ENCODE results near the gene ZNF831. TPM values are rescaled to one million over a fixed set of nuclear protein-coding genes. Genes with fewer than 3 reads are reported as not detected.

ZNF831 gene
- total RNA-seq, 2 experiments from 2014 or later: 6.5 to 6.9 TPM

GRCh38 chr20:59146780-59147565 lies 16.6 kb upstream of the ZNF831 start:
- Mint-ChIP-seq H3K36me3 (peaks cover 26% of the 10 kb centered on the region), H3K9me3 (peaks cover under 1% of the 10 kb centered on the region), H3K27me3 (no peaks in the 10 kb centered on the region), H3K4me1 (peaks cover 74% of the 10 kb centered on the region), H3K4me3 (peak overlapping the region; percentile 91), H3K27ac (peak overlapping the region; percentile 94)
- no peak for DNase-seq

DNA sequence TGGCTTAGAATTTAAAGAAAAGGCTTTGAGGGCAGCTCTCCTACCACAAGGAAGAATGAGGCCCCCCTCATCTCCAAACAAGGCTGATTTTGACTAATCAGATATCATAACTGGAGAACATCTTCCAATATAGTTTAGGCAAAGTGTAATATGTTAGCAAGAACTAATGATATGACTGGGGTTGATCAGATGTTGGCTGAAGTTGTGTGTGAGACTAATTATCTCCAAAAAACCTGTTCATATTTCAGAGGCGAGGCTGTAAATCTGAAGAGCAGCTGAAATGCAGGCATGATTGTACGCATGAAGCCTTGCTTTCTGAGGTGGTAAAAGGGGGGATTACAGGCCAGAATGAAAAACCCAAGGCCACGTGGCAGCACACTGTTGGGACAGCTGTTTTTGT lies 16.0 kb upstream of the ZNF831 start:
- peaks cover 80% of the 10 kb centered on the region for H3K4me1 Mint-ChIP-seq
- peak overlapping the region; percentile 94 for H3K27ac Mint-ChIP-seq
- peaks cover 33% of the 10 kb centered on the region for H3K36me3 Mint-ChIP-seq
- H3K9me3 Mint-ChIP-seq: no peaks in the 10 kb centered on the region
- H3K27me3 Mint-ChIP-seq: no peaks in the 10 kb centered on the region
- no peak for DNase-seq
- peak overlapping the region; percentile 91 for H3K4me3 Mint-ChIP-seq

- Mint-ChIP-seq H3K9me3 (no peaks in the 10 kb centered on the region), H3K36me3 (peaks cover 35% of the 10 kb centered on the region), H3K27me3 (no peaks in the 10 kb centered on the region), H3K4me3 (no peak overlapping the region), H3K4me1 (peaks cover 84% of the 10 kb centered on the region), H3K27ac (peak overlapping the region; percentile 98)
- DNase-seq: peak; percentile 26
These were observed 14.7 kb upstream of the ZNF831 start for GRCh38 chr20:59148701-59149493.

DNA sequence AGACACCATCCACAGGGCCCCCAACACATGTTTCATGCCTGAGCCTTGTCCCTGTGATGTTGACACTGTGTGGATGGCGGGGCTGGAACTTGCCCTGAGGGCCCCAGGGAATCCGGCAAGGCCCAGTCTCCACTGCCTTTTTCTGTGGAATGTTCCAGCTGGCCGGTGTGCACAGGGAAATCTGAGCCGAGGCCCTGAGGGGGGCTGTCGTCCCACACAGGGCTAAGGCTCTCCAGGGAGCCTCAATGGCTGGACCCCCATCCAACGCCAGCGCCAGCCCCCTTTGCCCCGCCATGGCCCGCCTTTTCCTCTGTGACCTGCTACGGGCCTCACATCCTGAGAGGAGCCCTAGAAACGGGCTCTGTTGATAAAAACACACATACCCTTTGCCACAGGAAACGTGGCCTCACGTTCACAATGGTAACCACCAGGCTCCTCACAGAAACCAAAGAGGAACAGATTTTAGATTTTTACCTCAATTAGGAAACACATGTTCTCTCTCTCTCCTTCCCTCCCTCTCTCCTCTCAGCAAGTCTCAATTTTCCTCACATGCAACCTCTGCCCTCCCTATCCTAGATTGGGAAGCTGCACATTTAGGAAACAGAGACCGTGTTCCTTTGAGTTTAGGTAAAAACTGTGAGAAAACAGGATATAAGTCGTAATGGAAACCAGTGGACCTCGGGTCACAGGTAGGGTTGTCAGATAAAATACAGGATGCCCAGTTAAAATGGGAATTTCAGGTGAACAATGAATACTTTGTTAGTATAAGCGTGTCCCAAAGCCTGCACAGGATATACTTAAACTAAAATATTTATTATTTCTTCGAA lies 13.7 kb upstream of the ZNF831 start:
- Mint-ChIP-seq H3K36me3 (peaks cover 39% of the 10 kb centered on the region), H3K4me1 (peaks cover 82% of the 10 kb centered on the region), H3K4me3 (peak overlapping the region; percentile 71), H3K27me3 (no peaks in the 10 kb centered on the region), H3K9me3 (no peaks in the 10 kb centered on the region), H3K27ac (peak overlapping the region; percentile 98)
- DNase-seq: peak; percentile 76

GRCh38 chr20:59150821-59151251 lies 12.8 kb upstream of the ZNF831 start:
- Mint-ChIP-seq H3K4me3 (no peak overlapping the region), H3K36me3 (peaks cover 39% of the 10 kb centered on the region), H3K9me3 (no peaks in the 10 kb centered on the region), H3K27me3 (no peaks in the 10 kb centered on the region), H3K27ac (peak overlapping the region; percentile 71), H3K4me1 (peaks cover 81% of the 10 kb centered on the region)
- DNase-seq: no peak

DNA sequence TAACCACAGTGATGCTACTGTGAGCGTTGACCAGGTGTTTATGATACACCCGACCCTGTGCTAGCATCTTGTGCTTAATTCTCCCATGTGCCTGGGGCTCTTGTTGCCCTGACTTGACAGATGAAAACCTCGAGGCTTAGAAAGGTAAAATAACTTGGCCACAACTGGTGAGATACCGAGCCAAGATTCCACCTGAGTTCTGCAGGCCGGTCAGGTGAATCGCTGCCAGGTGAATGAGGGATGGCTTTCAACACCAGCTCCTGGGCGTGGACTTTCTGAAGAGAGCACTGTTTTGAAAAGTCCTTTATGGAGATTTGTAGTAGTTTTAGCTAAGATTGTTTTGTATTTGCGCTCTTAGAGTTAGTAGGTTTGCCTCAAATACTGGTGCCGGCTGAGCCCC lies 12.2 kb upstream of the ZNF831 start:
- DNase-seq: no peak
- Mint-ChIP-seq H3K4me1 (peaks cover 82% of the 10 kb centered on the region), H3K9me3 (no peaks in the 10 kb centered on the region), H3K4me3 (peak overlapping the region; percentile 14), H3K27ac (peak overlapping the region; percentile 66), H3K36me3 (peaks cover 39% of the 10 kb centered on the region), H3K27me3 (no peaks in the 10 kb centered on the region)

DNA sequence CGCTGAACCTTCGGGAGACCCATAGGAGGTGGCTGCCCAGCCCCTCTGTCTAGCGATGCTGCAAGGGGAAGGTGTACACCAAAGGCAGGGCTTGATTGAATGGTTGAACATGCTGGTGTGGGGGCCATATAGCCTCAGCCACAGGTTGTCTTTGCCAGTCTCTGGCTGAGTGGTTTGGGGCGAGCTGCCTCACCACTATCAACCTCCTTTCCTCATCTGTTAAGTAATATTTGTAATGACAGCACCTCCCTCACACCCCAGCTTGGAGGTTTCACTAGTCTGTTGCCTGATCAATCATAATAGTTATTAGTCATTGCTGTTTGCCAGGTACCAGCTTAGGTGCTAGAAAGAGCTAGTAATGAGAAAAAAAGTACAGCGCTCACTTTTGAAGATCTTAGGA lies 11.8 kb upstream of the ZNF831 start:
- H3K4me3 Mint-ChIP-seq: no peak overlapping the region

GRCh38 chr20:59152559-59153354 lies 10.9 kb upstream of the ZNF831 start:
- Mint-ChIP-seq H3K36me3 (peaks cover 29% of the 10 kb centered on the region), H3K4me3 (no peak overlapping the region), H3K27me3 (no peaks in the 10 kb centered on the region), H3K9me3 (no peaks in the 10 kb centered on the region), H3K4me1 (peaks cover 81% of the 10 kb centered on the region), H3K27ac (peak overlapping the region; percentile 76)
- no peak for DNase-seq

More for the DNA sequence above, 11.8 kb upstream of the ZNF831 start:
- H3K27ac Mint-ChIP-seq: peak overlapping the region; percentile 76
- H3K4me1 Mint-ChIP-seq: peaks cover 83% of the 10 kb centered on the region
- H3K9me3 Mint-ChIP-seq: no peaks in the 10 kb centered on the region
- no peaks in the 10 kb centered on the region for H3K27me3 Mint-ChIP-seq
- DNase-seq: peak; percentile 64
- peaks cover 37% of the 10 kb centered on the region for H3K36me3 Mint-ChIP-seq

DNA sequence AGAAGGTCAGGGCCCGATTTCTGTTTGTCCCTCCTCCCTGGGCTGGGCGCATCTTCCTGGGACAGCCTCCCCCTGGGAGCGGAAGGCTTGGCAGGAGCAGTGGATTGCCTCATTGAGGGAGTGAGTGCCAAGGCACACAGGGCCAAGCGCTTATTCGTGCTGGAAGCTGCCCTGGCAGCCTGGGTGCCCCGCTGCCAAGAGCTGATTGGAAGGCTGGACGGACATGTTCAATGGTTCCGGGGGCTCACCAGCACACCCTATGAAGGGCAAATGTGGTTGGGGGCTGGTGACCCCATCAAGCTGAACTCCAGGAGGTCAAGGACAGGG lies 10.3 kb upstream of the ZNF831 start:
- Mint-ChIP-seq H3K4me1 (peaks cover 81% of the 10 kb centered on the region), H3K36me3 (peaks cover 23% of the 10 kb centered on the region)
- no peak for DNase-seq

DNA sequence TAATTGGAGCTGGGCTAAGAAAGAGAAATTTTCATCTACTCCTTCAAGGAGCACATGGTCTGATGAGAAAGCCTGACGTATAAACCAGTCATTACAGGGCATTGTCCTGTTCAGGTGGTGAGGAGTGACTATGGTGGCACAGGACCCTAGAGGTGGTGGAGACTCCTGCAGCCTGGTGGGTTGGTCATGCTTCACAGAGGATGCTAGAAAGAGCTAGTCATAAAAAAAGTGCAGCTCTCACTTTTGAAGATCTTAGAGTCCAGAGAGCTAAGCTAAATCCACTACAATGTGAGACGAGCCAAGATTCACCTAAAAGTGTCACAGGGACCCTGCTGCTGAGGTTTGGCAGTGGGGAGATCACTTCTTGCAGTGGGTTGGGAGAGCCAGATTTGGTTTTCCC lies 9.8 kb upstream of the ZNF831 start:
- Mint-ChIP-seq H3K9me3 (no peaks in the 10 kb centered on the region), H3K27me3 (no peaks in the 10 kb centered on the region), H3K27ac (no peak overlapping the region), H3K4me1 (peaks cover 81% of the 10 kb centered on the region), H3K4me3 (no peak overlapping the region), H3K36me3 (peaks cover 20% of the 10 kb centered on the region)
- DNase-seq: no peak

More for the DNA sequence above, 10.3 kb upstream of the ZNF831 start:
- no peaks in the 10 kb centered on the region for H3K27me3 Mint-ChIP-seq
- no peak overlapping the region for H3K4me3 Mint-ChIP-seq
- H3K9me3 Mint-ChIP-seq: no peaks in the 10 kb centered on the region
- no peak overlapping the region for H3K27ac Mint-ChIP-seq

- Mint-ChIP-seq H3K4me1 (peaks cover 79% of the 10 kb centered on the region), H3K27me3 (no peaks in the 10 kb centered on the region), H3K36me3 (peaks cover 17% of the 10 kb centered on the region), H3K4me3 (no peak overlapping the region), H3K9me3 (no peaks in the 10 kb centered on the region), H3K27ac (no peak overlapping the region)
- DNase-seq: no peak
These were observed 9.2 kb upstream of the ZNF831 start for GRCh38 chr20:59154317-59155013.

GRCh38 chr20:59157064-59157463 lies 6.6 kb upstream of the ZNF831 start:
- H3K27ac Mint-ChIP-seq: no peak overlapping the region

GRCh38 chr20:59157531-59157930 lies 6.1 kb upstream of the ZNF831 start:
- peaks cover 27% of the 10 kb centered on the region for H3K36me3 Mint-ChIP-seq
- H3K9me3 Mint-ChIP-seq: no peaks in the 10 kb centered on the region
- H3K27me3 Mint-ChIP-seq: no peaks in the 10 kb centered on the region
- H3K4me1 Mint-ChIP-seq: peaks cover 81% of the 10 kb centered on the region
- H3K27ac Mint-ChIP-seq: no peak overlapping the region
- no peak for DNase-seq
- H3K4me3 Mint-ChIP-seq: no peak overlapping the region

More at GRCh38 chr20:59157064-59157463, 6.6 kb upstream of the ZNF831 start:
- H3K27me3 Mint-ChIP-seq: no peaks in the 10 kb centered on the region
- H3K36me3 Mint-ChIP-seq: peaks cover 31% of the 10 kb centered on the region
- H3K4me1 Mint-ChIP-seq: peaks cover 81% of the 10 kb centered on the region
- H3K9me3 Mint-ChIP-seq: no peaks in the 10 kb centered on the region
- H3K4me3 Mint-ChIP-seq: no peak overlapping the region
- DNase-seq: no peak

Data from activated naive CD8-positive, alpha-beta T cell treated with anti-CD3 and anti-CD28 coated beads for 36 hours (primary cell).